GM03348 (cell line): ENCODE results near the gene OR52E8.

Experiments
- DNase-seq: peaks from one replicate; pipeline ENCODE4 v3.0.0; 2012; ENCODE audit warnings: low spot score

OR52E8 gene

DNA sequence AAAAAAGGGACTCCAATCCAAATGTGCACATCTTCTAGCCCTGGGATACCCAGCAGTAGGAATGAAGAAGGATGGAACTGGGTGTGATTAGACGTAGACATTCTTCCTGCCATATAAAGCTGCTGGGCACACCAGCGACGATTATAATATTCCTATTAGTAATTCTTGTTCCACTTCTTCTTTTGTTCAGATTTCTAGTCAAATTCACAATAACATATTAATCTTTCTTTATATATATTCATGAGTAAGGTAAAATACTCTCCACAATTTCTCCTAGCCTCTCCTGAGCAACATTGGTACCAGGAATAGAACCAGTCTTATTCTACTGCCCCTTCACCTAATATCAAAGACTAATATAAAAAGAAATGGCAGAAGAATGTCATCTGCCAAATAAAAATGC is at the start of gene OR52E8:
TSS of gene OR52E8 (minus strand) at position 101 of the 400 bp plus-strand sequence. CDS start at position 101, 0 bp downstream.
- DNase-seq: no peak

DNA sequence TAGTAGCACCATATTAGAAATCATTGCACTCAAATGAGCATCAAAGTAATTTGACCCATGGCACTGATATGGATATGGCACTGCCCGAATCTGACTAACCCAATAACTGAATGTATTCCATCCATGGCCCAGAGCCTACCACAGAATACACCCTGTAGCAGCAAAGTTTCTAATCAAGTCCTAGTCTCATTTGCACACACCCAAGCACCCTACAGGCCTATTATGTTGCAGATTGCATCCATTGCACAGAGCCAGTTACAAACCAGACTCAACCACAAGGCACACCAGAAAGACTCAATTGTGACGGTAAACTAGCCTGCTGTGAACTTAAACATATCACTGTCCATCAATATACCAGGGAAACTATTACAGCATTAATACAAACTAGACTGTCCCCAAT is 42.0 kb upstream of the OR52E8 start:
- no peak for DNase-seq

- no peak for DNase-seq
Measured at GRCh38 chr11:5892908-5893307, 35.4 kb upstream of the OR52E8 start, which contains the start of gene OR52E5. Gene OR52E5, plus strand, starts transcription at chr11:5893208. Its CDS starts 7,569 bp downstream, at chr11:5900777.

- DNase-seq: peak; percentile 18
Measured at GRCh38 chr11:5891216-5891800, 33.8 kb upstream of the OR52E8 start.

- no peak for DNase-seq
Measured at GRCh38 chr11:5887661-5888060, 30.2 kb upstream of the OR52E8 start.

- no peak for DNase-seq
Measured at GRCh38 chr11:5887172-5887571, 29.7 kb upstream of the OR52E8 start.

GRCh38 chr11:5881756-5882155 is 24.3 kb upstream of the OR52E8 start:
- no peak for DNase-seq

- no peak for DNase-seq
Measured at GRCh38 chr11:5880329-5880728, 22.8 kb upstream of the OR52E8 start, which contains the start of gene OR52E4. Gene OR52E4, plus strand, starts transcription at chr11:5880629. Its CDS starts 3,664 bp downstream, at chr11:5884293.

DNA sequence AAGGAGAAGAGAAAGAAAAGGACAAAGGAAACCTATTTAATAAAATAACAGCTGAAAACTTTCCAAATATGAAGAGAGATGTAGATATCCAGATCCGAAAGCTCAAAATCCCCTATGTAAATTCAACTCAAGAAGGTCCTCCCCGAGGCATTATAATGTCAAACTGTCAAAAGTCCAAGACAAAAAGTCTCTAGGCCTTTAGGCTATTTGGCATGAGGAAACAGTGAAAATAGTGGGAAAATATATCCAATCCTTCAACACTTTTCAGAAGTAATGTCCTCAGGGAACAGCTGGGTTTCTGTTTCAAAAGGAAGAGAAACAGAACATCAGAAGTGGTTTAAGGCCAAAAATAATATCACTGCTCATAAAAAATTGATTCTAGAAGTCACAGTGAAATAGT is 21.1 kb upstream of the OR52E8 start:
- DNase-seq: no peak

GRCh38 chr11:5865826-5866225 is 8.3 kb upstream of the OR52E8 start:
- no peak for DNase-seq

GRCh38 chr11:5851002-5851401 is 6.5 kb downstream of the OR52E8 start:
- DNase-seq: no peak

DNA sequence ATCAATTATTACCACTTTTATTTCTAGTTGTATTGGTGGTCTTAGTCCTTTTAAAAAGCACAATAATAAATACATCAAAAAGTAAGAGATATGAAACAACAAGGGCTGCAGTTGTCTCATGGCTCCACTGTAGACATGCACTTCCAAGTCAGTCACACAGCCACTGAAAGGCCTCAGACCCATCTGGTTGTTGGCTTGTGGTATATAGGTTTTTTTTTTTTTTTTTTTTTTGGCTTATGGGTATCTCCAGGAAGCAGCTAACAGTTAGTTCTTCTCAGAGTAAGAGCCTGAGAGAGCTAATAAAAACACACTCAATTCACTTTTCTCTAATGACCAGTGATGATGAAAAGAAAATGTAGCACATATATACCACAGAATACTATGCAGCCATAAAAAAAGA is 9.8 kb downstream of the OR52E8 start:
- DNase-seq: no peak

GRCh38 chr11:5846701-5847100 is 10.8 kb downstream of the OR52E8 start:
- no peak for DNase-seq

DNA sequence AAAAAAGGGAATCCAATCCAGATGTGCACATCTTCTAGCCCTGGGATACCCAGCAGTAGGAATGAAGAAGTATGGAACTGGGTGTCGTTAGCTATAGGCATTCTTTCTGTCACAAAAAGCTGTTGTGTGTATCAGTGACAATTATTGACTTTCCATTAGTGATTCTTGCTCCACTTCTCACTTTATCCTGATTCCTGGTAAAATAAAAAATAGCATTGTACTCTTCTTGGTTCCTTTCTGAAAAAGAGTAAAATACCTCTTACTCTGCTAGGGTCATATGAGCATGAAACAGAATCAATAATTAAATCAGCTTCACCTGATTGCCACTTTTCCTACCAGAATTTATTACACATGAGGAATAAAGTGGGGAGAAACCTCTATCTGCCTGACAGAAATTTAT is 15.7 kb downstream of the OR52E8 start, which contains the start of gene OR52E6:
TSS of gene OR52E6 (minus strand) at position 101 of the 400 bp plus-strand sequence. CDS start at position 101, 0 bp downstream.
- no peak for DNase-seq

GRCh38 chr11:5837695-5838094 is 19.8 kb downstream of the OR52E8 start:
- no peak for DNase-seq

GRCh38 chr11:5833446-5833845 is 24.0 kb downstream of the OR52E8 start:
- DNase-seq: no peak

DNA sequence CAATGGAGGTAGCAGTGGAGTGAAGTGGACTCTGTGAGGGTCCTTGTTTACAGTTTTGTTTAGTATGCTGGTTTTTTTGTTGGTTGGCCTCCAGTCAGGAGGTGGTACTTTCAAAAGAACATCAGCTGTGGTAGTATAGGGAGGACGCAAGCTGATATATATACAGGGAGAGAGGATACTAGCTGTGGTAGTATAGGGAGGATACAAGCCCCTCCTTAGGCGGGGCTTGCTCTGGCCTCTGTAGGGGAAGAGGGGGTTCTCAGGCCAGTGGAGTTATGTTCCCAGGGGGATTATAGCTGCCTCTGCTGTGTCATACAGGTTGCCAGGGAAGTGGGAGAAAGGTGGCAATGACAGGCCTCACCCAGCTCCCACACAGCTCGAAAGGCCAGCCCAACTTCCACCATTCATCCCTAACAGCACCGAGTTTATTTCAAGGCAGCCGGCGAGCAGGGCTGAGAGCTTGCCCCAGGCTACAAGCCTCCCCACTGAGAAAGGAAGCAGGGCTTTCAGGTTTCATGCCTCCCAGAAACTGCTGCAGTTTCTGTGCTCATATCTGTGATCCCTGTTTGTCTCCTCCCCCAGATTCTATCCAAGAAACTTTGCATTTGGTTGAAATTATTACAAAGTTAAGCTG is 26.2 kb downstream of the OR52E8 start:
- DNase-seq: no peak

DNA sequence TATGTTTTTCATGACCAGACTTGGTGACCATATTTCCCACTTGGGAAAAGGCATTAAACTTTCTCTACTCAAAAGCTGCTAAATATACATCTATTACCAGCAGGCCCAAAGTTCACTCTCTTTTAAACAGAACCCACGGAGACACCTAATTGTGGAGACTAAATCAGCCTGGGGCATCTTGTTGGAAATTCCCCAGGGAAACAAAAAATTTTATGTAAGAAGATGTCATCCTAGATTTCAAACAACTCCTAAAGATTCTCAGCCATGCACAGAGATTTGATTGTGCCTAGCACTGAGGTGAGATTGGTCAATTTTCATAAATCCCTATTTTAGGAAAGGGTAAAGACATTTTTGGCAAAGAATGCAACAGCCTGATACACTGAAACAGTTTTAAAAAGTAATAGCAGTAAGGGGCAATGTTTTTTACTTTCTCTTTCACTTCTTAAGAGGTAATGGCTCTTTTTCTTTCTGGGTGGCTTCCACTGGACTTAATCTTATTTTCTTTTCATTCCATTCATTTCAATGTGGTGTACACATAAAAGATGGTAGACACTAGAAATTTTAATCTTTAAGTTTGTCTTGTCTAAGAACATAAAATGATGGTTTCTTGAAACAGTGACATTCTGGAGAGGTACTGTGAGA is 39.1 kb downstream of the OR52E8 start:
- no peak for DNase-seq

DNA sequence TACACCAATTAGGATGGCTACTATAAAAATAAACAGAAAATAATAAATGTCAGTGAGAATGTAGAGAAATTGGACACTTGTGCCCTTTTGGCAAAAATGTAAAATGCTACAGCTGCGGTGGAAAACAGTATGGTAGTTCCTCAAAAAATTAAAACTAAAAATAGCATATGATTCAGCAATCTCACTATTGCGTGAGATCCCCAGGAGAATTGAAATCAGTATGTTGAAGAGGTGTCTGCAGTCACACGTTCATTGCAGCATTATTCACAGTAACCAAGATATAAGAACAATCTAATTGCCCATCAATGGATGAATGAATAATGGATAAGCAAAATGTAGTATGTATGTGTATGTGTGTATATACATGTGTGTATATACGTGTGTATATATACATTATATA is 42.0 kb downstream of the OR52E8 start:
- DNase-seq: no peak

- no peak for DNase-seq
Measured at GRCh38 chr11:5809905-5810795, 47.3 kb downstream of the OR52E8 start.

GRCh38 chr11:5809122-5809519 is 48.4 kb downstream of the OR52E8 start:
- DNase-seq: no peak

DNA sequence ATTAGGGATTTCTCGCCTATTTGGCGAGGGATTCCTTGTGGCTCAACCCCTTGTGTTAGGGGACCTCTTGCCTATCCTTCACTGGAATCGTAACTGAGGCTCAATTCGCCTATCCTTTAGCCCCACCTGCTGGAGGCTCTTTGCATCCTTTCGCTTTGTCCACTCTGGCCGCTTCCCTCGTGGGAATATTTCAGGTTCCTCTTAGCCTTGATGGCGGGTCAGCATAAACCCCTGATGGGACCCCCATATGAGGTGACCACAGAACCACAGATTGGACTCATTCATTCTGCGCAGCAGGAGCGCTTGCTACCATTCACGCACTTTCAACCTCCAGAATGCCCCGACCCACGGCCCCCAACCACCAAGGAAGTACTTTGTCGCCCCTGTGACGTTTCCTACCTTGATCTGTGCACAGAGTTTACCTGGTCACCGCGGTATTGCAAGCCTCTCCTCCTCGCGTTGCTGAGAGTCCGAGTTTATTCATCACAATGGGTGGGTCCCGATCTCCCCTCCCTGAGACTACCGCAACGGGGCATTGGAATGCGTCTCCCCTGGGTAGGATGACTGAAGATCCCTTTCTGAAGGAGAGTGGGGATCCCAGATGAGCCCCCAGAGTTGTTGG is 48.9 kb downstream of the OR52E8 start, which contains the start of gene OR52N2:
TSS of gene OR52N2 (plus strand) at position 425 of the 622 bp plus-strand sequence. CDS start 11,412 bp downstream, outside the sequence.
- DNase-seq: peak; percentile 76
